Activated CD4-positive, alpha-beta T cell treated with anti-CD3 and anti-CD28 coated beads for 1 hour (primary cell): ENCODE results near the gene PREX1.
A peak's percentile ranks its signal among the peaks of the same experiment; 100 is the strongest.

Source experiments
- DNase-seq: peaks from one replicate; pipeline ENCODE4 v3.0.0-alpha.2; 2020

Gene PREX1

DNA sequence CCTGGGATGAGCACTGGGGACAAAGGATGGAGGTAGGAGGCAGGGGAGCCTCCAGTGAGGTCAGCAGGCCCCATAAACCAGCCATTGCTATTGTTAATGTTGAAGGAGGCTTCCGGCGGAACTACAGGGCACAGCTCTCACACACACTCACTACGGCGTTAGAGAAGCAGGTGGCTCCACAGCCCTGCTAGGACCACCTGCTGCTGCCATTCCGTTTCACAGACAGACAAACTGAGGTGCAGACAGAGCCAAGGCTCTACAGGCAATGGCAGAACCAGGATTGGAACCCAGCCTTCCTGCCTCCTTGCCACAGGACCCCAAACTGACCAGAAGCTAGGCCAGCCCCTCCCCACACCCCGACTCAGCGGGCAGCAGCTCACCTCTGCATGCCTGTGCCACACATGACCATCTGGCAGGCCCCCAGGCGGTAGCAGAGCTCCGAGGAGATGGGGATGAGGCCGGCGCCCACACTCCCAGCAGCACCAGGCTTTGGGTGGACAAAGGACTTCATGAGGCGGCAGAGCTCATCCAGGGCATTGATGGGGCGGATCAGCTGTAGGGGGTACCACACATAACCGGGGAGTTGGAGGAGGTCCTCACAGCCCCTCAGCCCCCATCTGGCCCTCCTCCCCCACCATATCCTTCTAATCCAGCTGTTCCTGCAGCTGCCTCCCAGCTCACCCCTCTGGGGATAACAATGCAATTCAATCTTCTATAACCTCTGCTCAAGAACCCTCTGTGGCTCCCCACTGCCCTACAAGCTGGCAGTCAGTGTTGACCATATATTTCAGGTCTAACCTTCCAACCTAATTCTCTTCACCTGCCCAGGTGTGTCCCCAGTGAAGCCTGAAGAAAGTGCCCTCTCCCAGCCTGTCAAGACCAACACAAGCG, 198.5 kb downstream of the PREX1 start:
- no peak for DNase-seq

DNA sequence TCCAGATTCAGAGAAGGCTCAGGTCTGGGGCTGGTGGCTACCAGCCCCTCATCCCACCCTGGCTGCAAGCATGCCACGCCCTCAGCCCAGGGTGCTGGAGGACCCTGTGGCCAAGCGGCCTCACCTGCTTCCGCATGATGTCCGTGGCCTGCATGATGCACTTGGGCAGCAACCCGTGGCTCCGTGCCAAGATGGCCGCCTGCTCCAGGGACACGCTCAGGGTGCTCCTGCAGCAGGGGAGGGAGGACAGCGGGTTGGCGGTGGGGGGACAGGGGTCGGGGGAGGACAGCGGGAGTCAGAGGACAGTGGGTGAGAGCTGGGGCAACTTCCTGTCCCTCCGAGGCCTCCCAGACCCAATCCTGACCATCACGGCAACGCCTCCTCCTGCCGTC, 200.1 kb downstream of the PREX1 start:
- DNase-seq: no peak

DNA sequence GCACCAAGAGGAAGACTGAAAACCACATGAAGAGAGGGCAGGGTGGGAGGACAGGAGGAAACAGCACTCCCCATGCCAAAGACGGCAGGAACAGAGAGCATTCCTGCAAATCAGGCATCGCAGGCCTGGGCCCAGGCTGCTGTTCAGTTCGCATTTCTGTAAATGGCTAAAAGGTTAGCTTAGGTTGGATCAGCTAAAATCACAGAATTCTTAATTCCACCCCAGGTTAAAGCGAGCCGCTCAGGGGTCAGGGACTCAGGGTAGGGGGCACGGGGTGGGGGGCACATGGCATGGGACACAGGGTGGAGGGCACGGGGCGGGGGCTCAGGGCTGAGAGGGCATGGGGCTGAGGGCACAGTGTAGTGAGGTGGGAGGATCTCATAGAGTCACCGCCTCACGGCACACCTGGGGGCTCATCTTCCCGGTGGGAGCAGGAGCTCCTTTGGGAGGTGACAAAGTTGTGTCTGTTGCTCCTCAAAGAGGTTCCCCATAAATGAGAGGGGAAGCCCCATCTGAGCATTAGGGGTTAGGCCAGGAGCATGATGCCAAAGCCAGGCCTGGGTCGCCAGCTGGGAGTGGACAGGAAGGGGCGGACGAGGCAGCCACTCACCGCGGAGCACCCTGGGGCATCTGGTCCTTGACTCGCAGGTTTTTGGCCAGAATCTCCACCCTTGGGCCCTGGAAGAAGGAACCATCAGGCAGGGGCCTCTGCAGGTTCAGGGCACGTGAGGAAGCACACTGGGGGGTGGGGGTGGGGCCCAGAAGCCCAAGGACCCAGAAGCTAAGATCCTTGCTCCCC, 200.7 kb downstream of the PREX1 start:
- DNase-seq: no peak

DNA sequence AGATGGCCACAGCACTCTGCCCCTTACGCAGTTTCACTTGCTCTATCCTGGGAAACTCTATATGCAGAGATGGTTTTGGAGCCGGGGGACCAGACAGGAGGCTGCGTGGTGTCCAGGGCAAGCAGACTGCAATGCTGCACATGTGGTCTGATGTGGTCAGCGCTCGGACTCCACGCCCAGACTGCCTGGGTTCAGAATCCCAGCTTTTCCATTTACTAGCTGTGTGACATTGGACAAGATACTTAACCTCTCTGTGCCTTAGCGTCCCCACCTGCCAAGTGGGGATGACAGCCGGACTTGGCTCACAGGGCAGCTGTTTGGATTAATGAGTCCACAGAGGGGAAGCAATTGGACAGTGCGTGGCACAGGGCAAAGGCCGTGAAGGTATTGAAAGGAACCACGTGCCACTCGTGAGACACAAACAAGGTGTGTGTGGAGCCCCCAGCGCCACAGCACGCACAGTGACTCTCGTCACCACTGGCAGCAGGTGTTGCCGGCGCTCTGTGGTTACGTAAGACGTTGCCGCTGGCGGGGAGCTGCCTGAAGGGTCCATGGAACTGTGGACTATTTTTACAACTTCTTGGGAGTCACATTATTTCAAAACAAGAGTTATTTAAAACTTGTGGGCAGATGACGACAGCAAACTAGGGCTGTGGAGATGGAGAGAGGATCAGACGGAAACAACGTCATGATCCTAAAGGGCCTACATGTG, 201.4 kb downstream of the PREX1 start:
- DNase-seq: no peak

- no peak for DNase-seq
These were observed 202.5 kb downstream of the PREX1 start for GRCh38 chr20:48625136-48625900.

DNA sequence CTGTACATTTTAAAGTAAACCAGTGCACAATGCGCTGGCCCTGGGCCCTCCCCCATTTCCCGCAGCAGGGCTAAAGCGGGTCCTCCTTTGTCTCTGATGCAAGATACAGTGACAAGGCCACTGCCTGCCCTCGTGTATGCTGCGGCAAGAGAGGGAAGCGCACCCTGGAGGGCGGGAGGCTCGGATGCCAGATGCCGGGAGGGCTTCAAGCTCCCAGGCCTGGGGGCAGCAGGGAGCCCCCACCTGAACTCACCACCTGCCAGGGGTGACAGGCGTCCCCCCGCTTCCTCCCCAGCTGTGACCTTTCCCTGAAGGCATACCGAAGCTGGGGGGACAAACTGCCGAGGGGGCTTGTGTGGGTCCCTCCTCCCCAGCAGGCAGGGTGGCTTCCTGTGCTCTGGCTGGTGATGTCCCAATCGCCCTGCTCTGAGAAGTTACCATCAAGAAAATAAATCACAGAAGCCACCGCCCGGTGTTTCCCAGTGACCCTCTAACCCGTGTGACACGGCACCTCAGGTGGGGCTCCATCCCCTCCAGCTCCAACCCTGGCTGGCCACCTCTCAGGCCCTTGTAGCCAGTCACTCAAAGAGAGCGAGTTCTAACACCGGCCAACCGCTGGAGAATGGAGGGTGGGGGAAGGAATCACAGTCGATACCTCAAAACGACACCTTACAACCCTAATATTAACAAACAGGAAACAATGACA, 203.3 kb downstream of the PREX1 start:
- no peak for DNase-seq

DNA sequence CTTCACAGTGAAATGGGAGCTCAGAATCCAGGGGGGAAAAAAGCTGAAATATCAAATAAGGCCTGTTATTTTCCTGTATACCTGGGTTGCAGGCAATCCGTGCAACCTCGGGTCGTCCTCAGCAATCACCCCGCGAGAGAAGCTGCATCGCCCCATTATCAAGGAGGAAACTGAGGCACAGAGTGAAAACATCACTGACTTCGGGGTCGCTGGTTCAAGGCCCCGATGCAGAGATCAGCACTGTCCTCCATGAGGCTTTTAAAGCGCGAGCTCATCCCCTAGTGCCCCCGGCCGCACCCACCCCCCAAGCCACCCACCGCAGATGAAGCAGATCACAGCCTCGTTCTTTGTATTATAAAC, 203.9 kb downstream of the PREX1 start:
- no peak for DNase-seq

GRCh38 chr20:48623176-48623905, 204.5 kb downstream of the PREX1 start:
- DNase-seq: no peak

GRCh38 chr20:48622421-48622820, 205.4 kb downstream of the PREX1 start:
- DNase-seq: no peak

GRCh38 chr20:48621376-48622078, 206.3 kb downstream of the PREX1 start:
- no peak for DNase-seq

DNA sequence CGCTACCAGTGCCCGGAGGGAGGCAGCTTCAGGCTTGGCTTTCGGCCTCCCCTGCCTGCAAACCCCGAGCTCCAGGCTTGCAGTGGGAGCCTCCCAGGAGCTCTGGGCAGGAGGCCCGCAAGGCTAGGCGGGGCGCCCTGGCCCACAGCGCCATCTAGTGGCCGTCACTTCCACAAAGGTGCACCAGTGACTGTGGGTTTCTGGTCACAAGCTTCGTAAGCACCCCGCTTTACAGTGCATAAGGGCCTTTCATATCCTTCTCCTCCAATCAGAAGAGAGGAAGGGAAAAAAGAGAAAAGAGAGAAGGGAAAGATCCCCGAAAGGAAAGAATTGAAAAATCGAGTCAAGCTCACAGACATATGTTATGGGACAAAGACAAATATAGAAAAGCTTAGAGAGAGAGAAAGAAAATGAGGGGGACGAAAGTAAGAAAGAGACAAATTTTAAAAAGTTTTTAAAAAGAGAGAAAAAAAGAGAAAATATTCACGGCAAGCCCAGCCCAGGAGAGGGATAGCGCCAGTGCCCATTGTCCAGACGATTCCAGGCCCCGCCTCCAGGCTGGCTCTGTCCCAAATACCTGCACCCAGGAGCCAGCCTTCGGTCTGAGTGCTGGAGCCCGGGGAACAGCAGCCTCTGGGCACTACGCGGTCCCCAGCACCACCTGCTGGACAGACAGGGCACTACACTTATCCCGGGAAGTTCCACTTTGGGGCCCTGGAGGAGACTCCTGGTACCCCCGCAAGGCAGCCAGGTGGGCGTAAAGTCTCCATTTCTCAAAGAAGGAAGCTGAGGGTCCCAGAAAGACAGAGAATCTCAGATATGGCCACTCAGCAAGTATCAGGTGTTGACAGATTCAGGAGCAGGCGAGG, 207.1 kb downstream of the PREX1 start:
- peak; percentile 41 for DNase-seq

- no peak for DNase-seq
These were observed 207.7 kb downstream of the PREX1 start for GRCh38 chr20:48620154-48620506.

DNA sequence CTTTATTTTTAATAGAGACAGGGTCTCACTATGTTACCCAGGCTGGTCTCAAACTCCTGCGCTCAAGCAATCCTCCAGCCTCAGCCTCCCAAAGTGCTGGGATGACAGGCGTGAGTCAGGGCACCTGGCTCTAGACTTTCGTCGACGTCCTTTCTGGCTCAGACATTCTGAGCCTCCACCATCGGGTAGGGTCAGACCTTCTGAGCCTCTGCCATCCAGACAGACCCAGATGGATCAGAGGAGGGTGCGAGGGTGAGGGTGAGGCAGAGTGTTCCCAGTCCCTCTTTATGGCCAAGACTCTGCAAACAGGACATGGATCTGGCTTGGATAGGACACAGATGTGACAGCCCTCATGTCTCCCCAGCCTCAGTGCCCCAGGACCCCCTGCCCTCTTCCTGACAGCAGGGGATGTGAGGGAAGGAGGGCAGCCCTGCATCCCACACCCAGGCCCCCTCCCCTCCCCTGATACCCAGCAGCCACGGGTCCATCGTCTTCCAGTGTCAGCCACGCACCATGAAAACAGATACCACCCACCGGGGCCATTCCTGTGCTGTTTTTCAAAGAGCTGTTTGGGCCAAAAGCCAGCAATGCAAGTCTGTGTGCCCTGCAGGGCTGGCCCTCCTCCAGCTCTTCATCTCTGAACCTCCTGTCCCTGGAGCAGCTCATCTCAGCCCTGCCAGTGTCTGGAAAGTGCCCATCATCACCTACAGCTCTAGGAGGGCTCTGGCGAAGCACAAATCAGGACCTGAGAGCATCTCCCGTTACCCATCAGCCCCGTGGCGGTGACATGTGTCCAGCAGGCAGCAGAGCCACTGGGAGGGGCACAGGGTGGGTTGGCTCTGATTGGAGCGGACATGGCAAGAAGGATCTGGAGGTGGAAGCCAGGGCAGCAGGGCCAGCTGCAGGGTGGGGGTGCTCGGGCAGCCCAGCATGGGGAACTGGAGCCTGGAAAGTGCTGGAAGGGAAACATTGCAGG, 208.4 kb downstream of the PREX1 start:
- DNase-seq: no peak

- no peak for DNase-seq
These were observed 209.2 kb downstream of the PREX1 start for GRCh38 chr20:48618631-48619030.

GRCh38 chr20:48618052-48618451, 209.7 kb downstream of the PREX1 start:
- DNase-seq: no peak

GRCh38 chr20:48617481-48617880, 210.3 kb downstream of the PREX1 start:
- DNase-seq: no peak

GRCh38 chr20:48616481-48616880, 211.3 kb downstream of the PREX1 start:
- no peak for DNase-seq

DNA sequence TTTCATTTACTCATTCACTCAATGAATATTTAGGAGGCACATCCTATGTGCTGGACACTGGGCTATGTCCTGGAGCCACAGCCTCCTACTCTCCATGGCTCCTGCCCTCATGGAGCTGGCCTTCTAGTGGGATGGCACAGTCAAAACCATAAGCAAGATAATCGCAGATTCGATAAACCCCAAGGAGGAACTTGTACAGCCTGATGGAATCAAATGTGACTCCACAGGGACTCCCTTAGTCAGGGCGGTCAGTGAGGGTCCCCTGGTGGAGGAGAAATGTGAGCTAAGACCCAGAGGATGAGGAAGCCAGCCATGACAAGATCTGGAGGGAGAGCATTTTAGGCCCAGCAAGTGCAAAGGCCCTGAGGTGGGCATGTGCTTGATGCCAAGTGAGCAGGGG, 211.9 kb downstream of the PREX1 start:
- no peak for DNase-seq
